ENCODE results near the gene TMEM258.

The TMEM258 gene

DNA sequence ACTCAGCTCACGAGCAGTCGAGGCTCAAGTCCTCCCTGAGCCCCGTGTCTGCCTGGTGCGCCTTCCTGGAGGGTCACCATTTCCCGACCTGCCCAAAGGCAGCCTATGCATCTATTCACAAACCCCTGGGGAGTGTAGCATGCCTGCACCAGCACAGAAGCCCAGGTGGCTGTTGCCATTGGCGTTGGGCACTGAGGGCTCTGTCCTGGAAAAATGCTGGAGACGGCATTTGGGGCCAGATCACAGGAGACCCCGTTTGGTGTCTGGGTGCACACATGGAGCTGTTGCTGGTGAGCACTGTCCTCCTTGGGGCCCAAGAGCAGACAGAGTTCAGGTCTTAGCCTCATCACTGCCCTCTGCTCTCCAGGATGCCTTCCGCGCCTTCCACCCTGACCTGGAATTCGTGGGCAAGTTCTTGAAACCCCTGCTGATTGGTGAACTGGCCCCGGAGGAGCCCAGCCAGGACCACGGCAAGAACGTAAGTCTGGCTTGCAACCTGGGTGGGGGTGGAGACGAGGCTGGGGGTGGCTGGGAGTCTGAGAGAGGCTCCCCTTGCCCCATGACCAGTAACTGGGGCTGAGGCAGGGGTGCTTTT lies 45.1 kb upstream of the TMEM258 start:
- no peak for TF ChIP-seq CTCF (IDR thresholded peaks at IDR 0.05; ENCODE audit: low read depth, low read length)
- no peak overlapping the region for H3K4me3 ChIP-seq (replicated peaks in 1 of 2; ENCODE audit: low read depth in 2 of 2, low read length in 2 of 2)
- DNase-seq (ENCODE audit: low read depth in 2 of 2), result no peak

- no peak for TF ChIP-seq CTCF (IDR thresholded peaks at IDR 0.05; ENCODE audit: low read depth, low read length)
- DNase-seq (ENCODE audit: low read depth in 2 of 2), result no peak
- no peak overlapping the region for H3K4me3 ChIP-seq (replicated peaks in 1 of 2; ENCODE audit: low read depth in 2 of 2, low read length in 2 of 2)
Measured at GRCh38 chr11:61836193-61836592, 43.8 kb upstream of the TMEM258 start.

DNA sequence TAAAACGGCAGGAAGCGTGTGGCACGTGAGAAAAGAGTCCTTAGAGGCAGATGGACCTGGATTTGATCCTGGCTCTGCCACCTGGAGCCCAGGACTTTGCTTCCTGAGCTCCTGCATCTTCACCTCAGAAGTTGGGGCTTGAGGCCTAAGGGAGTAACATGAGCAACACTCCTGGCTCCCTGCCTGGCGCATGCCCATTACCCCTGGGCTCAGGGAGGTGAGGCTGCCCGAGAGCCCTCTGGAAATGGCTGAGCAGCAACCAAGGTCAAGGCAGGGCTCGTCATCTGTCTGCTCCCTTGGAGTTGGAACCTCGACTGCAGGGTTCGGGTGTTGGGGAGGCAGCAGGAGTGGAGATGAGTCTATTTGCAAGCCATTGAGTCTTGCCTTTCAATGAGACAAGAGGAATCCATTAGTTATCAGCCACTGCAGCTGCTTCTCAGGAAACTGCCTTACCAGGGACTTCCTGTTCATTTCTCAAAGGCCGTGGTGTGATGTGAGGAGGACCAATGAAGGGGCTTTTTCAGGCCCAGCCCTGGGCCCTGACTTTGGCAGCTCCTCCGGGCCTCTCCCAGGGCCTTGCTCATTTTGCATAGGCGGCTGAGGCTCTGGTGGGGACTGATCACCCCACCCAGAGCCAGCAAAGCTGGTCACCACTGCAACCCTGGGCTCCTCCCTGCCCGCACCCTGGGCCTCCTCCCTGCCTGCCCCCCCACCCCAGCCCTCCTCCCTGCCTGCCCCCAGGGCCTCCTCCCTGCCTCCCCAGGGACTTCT lies 42.1 kb upstream of the TMEM258 start:
- peak; percentile 93 to 96 for DNase-seq (ENCODE audit: low read depth in 2 of 2)
- no peak for TF ChIP-seq CTCF (IDR thresholded peaks at IDR 0.05; ENCODE audit: low read depth, low read length)
- H3K4me3 ChIP-seq (replicated peaks in 1 of 2; ENCODE audit: low read depth in 2 of 2, low read length in 2 of 2), result peak overlapping the region in 1 of 2 donors; percentile 24

- TF ChIP-seq CTCF (IDR thresholded peaks at IDR 0.05; ENCODE audit: low read depth, low read length), result no peak
- H3K4me3 ChIP-seq (replicated peaks in 1 of 2; ENCODE audit: low read depth in 2 of 2, low read length in 2 of 2), result peak overlapping the region in 1 of 2 donors; percentile 24
- DNase-seq (ENCODE audit: low read depth in 2 of 2), result no peak
Measured at GRCh38 chr11:61833926-61834277, 41.5 kb upstream of the TMEM258 start.

GRCh38 chr11:61833471-61833870 lies 41.1 kb upstream of the TMEM258 start:
- H3K4me3 ChIP-seq (replicated peaks in 1 of 2; ENCODE audit: low read depth in 2 of 2, low read length in 2 of 2), result no peak overlapping the region
- no peak for TF ChIP-seq CTCF (IDR thresholded peaks at IDR 0.05; ENCODE audit: low read depth, low read length)

GRCh38 chr11:61832754-61833153 lies 40.4 kb upstream of the TMEM258 start:
- no peak for DNase-seq (ENCODE audit: low read depth in 2 of 2)
- TF ChIP-seq CTCF (IDR thresholded peaks at IDR 0.05; ENCODE audit: low read depth, low read length), result no peak
- no peak overlapping the region for H3K4me3 ChIP-seq (replicated peaks in 1 of 2; ENCODE audit: low read depth in 2 of 2, low read length in 2 of 2)

More at GRCh38 chr11:61833471-61833870, 41.1 kb upstream of the TMEM258 start:
- no peak for DNase-seq (ENCODE audit: low read depth in 2 of 2)

All from cardiac fibroblast (primary cell).